DMS79 (cell line): Measurements from ENCODE around the gene MIOS.
A peak's percentile ranks its signal among the peaks of the same experiment; 100 is the strongest.

Experiments
- DNase-seq: peaks from one replicate; lab custom pipeline; 2025; lab: John Stamatoyannopoulos, UW

Gene MIOS

GRCh38 chr7:7583731-7584130, 17.0 kb downstream of the MIOS start:
- no peak for DNase-seq

- DNase-seq: no peak
Observed at GRCh38 chr7:7584653-7585052, 18.0 kb downstream of the MIOS start.

DNA sequence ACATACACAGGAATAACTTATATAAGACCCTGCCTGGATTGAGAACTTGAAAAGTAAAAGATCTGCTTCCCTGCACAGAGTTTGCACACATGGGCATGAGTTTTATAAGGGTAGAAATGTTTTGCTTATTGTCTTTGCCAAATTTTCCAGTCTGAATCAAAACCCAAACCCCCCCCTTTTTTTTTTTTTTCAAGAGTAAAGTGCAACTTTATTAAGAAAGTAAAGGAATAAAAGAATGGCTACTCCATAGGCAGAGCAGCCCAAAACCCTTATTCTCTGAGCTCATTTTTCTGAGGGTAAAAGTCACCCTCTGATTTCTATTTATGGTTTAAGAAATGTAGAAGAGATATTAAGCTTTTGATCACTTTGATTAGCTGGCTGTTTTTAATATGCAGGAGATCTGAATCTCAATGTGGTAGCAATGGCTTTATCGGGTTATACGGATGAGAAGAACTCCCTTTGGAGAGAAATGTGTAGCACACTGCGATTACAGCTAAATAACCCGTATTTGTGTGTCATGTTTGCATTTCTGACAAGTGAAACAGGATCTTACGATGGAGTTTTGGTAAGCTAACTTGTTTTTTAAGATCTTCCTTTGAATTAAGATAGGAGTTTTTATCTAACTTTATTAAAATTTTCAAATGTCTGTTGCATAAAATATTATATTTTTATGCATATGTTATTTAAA, 18.7 kb downstream of the MIOS start:
- no peak for DNase-seq

GRCh38 chr7:7595451-7595850, 28.8 kb downstream of the MIOS start:
- DNase-seq: no peak

DNA sequence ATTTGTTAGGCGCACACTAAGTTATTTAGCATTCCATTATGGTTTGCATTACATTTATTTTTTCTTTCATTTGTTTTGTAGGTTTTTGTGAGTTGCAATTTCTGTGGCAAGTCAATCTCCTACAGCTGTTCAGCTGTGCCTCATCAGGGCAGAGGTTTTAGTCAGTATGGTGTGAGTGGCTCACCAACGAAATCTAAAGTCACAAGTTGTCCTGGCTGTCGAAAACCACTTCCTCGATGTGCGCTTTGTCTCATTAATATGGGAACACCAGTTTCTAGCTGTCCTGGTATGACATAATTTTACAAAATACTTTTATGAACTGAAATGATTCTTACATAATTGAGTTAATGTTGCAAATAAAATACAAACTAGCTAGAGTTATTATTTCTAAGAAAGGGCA, 29.5 kb downstream of the MIOS start:
- DNase-seq: no peak

DNA sequence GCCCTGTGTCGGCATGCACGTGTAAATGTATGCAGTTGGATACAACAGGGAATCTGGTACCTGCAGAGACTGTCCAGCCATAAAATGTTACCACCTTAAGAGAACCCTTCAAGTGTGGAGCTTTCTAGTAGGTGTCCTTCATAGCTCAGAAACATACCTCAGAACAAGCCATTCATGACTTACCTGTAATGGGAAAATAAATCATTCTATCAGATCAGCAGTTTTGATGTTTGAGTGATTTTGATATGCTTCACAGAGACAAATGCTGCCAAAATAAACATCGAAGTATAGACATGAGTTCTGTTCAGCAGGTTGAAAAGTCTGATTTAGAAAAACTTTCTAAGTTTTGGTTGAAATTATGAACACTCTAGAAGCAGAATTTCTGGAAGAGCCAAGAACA, 40.3 kb downstream of the MIOS start:
- DNase-seq: no peak

DNA sequence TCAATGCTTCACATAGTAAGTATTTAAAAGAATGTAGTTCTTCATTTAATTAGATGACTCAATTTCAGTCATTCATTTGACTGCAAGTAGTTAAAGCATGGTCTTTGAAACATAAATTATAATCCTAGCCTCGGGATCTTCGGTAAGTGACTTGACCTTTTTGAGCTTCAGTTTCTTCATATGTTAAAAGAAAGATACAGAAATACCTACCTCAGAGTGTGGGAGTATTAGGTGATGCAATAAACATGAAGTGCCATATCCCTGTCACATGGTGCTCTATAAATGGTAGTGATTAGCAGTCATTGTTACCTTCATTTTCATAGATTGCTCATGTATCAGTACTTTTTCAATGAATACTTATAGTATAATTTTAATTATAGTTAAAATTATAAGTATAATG, 42.6 kb downstream of the MIOS start:
- DNase-seq: no peak

DNA sequence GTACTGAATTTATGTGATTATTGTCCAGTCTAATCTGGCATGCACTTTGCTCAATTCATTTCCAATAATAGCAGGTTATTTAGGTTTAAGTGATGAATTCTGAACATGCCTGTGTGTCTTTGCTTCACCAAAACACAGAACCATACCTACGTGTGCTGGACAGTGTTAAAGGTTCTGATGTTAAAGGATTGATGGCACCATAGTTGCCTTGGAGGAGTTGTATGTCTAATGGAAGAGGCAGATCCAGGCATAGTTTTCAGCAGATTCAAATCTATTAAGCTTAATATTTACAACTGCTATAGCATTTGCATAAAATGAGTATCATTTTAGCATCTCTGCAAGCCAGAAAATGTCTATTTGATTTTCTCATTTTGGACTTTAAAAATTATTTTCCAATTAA, 45.8 kb downstream of the MIOS start:
- DNase-seq: no peak

- no peak for DNase-seq
Observed at GRCh38 chr7:7613210-7613609, 46.5 kb downstream of the MIOS start.

DNA sequence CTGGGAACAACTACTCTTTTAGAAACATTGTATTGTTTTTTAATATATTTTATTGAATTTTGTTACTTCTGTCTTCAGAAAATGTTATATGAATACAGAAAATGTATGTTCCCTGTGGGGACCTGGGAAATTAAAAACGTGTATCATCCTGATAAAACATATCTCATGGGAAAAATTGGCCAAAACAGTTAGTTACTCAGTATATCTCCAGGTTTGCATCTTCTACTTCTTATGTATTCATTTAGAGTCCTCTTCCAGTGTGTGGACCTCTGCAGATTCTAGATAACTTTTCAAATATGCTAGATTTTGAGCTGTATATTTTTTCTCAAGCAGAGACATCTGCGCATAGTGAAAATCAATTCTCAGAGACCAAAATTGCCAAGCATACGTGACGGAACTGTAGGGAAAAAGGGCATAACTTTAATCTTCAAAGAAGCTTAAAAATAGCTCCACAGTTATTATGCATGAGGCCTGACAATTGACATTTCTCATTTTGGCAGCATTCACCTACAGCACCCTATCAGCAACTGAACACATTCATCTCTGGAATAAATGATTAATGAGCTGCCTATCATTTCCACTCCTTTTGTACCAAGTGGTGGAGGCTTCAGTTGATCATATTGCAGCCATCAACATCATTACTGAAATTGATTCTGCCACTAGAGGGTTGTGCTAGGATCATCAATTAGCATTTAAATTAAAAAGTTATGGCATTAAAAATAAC, 47.5 kb downstream of the MIOS start:
- no peak for DNase-seq

GRCh38 chr7:7617550-7617949, 50.9 kb downstream of the MIOS start:
- no peak for DNase-seq

- no peak for DNase-seq
Observed at GRCh38 chr7:7618410-7618809, 51.7 kb downstream of the MIOS start.

DNA sequence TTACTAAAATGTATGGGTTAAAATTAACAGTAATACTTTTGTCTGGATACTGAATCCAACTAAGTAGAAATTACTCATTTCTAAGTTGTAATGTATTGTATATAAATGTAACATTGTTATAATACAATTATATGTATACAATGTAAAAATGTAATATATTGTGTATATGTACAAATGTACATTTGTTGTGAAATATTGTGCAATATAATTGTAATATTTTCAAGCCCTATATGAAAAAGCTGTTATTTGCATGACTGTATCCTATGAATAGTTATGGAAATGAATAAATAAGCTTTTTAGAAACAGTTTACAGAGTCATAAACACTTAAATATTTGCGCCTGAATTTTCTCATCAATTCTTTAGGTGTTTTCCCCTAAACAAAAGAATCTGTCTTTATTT, 53.6 kb downstream of the MIOS start:
- DNase-seq: no peak

DNA sequence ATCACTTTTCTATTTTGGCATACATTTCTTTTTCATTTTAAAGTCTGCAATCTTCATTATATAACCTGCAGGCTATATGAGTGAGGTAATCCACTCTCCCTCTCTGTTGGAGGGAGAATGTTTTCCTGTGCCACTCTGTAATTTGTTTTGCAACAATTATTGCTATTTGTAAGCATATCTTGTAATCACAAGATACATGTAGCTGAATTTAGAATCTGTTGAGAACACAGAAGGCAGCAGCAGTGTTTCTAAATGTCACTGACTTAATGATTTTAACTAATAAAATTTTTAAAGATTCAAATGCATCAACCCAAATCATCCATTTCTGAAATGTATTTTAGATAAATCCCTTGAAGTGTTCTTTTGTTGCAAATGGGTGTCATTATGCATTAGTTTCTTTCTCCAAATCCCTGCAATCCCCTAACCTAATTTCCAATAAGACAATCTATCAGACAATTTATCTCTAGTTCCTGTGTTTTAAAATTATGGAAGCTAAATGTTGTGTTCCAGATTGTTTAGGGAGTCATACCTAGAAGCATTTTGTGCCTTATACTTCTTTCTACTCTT, 54.0 kb downstream of the MIOS start:
- DNase-seq: no peak

DNA sequence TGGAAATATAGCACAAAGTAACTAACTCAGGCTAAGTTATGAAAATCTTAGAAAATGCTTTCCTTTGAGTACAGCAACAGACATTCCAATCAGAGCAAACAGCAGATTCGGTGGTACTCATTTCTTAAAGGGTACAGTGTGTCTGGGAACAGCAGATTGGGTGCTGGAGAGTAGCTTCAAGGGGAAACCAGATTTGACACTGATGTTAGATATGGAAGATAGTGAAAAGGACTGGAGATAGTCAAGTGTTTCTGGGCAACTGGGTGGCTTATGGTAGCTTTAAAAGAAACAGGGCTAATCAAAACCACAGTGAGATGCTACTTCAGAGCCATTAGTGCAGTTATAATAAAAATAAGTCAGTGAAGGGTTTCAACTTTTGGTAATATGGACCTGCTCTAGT, 61.8 kb downstream of the MIOS start:
- no peak for DNase-seq

GRCh38 chr7:7630626-7631329, 64.1 kb downstream of the MIOS start:
- no peak for DNase-seq

DNA sequence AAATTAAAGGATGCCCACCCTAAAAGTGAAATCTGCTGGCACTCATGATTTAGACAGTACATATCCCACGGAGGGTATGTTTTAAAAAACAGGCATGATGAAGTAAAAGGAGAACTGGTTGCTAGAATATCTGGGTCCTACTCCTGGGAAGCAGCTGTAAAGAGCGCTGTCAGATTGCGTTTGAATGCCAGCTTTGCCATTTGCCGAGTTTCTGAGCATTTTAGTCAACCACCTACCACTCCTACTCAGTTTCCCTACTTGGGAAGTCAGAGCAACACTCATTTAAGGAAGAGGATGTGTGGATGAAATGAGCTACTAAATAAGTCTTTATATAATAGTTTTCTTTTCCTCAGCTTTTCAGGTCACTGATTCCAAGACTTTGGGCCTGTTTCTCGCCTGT, 72.7 kb downstream of the MIOS start:
- DNase-seq: peak; percentile 34

DNA sequence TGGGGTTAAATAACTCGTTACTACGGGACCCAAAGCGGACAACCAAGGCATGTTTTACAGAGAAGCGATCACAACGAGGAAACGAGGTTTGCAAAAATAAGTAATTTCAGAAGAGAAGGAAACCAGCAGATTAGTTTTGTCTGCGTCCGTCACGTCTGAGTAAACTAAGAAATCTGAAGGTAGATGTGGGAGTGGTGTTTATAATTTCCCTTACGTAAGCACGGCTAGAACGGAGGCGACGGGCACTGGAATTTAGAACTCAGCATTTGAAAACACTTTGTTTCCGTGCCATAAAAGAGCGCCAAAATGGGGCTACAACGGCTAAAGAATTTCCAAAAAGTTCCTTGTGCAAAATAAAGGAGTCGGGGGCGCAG, 73.2 kb downstream of the MIOS start:
- peak; percentile 58 for DNase-seq

DNA sequence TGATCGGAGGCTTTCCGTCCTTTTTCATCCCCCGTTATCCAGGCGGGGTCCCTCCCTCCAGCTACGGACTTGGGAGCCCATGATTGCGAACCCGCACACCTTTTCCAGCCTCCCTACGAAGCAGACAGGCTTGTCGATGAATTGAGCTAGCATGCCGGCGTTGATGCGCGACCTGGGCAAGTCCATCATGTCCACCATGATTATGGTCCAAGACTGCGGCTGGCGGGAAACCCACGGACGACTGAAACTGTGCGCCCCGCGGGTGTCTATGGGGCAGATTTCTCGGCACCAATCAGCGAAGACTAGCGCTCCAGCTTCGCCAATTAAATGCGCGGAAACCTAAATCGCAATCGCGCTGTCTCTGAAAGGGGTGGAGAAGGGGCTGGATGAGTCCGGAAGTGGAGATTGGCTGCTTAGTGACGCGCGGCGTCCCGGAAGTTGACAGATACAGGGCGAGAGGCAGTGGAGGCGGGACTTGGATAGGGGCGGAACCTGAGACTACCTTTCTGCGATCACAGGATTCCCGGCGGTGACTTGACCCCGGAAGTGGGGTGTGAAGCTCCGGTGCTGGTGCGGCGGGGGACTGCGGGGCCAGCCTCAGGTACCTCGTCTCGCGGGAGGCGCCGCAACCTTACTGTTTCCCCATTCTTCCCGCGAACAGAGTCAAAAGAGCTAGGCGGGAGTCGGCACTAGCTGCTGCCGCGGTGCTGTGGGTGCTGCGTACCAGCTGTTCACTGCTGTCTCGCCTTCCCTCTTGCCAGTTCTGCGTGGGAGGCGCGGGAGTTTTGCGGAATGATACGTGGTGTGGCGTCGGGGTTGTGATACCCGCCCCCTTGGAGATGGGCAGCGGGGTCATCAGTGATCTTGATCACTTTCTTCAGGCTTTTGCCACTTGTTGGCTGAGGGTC, 73.8 kb downstream of the MIOS start, which contains the start of gene UMAD1:
TSS of gene UMAD1 (plus strand) at position 532 of the 908 bp plus-strand sequence. CDS start 32,620 bp downstream, outside the sequence.
- DNase-seq: peak; percentile 100

DNA sequence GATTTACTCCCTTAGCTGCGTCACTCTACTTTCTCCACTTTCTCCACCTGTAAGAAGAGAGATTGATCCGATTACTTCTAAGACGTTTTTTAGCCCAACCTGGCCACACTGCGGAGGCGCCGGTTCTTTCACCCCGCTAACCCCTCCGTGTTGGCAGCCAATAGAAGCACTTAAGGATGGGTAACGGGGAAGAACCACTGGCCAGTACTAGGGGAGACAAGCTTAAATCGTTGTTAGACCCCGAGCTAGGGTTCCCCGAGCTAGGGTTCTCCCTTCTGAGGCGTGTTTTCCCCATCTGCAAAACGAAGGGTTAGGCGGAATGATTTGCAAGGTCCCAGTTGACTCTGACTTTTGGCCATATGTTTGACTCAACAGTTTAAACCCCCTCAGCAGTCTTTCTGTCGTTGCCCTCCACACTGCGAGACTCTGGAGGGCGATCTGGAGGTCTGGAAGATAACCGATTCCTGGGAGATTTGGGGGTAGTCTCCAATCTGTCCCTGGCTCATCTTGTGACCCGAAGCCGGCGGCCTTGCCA, 74.5 kb downstream of the MIOS start:
- peak; percentile 18 for DNase-seq

DNA sequence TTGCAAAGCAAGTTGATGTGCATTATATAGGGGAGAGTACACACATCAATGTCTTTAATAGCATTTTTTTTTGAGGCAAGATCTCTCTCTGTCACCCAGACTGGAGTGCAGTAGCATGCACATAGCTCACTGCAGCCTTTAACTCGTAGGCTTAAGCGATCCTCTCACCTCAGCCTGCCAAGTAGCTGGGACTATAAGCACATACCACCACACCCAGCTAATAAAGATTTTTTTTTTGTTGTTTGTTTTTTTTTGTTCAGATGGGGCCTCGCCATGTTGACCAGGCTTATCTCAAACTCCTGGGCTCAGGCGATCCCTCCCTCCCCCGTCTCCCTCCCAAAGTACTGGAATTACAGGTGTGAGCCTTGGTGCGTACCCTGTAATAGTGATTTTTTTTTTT, 75.4 kb downstream of the MIOS start:
- no peak for DNase-seq
